Activated CD4-positive, alpha-beta T cell treated with anti-CD3 and anti-CD28 coated beads, Interleukin-10, Interleukin-2, amounts not matched to agents 100 ng/mL and 50 ng/mL, durations not matched to agents 16 hours and 8 hours (primary cell): ENCODE data around the gene CFAP43.

ENCODE experiments used
- DNase-seq: peaks from one replicate; pipeline ENCODE4 v3.0.0-alpha.2; 2020

The CFAP43 gene, protein sequence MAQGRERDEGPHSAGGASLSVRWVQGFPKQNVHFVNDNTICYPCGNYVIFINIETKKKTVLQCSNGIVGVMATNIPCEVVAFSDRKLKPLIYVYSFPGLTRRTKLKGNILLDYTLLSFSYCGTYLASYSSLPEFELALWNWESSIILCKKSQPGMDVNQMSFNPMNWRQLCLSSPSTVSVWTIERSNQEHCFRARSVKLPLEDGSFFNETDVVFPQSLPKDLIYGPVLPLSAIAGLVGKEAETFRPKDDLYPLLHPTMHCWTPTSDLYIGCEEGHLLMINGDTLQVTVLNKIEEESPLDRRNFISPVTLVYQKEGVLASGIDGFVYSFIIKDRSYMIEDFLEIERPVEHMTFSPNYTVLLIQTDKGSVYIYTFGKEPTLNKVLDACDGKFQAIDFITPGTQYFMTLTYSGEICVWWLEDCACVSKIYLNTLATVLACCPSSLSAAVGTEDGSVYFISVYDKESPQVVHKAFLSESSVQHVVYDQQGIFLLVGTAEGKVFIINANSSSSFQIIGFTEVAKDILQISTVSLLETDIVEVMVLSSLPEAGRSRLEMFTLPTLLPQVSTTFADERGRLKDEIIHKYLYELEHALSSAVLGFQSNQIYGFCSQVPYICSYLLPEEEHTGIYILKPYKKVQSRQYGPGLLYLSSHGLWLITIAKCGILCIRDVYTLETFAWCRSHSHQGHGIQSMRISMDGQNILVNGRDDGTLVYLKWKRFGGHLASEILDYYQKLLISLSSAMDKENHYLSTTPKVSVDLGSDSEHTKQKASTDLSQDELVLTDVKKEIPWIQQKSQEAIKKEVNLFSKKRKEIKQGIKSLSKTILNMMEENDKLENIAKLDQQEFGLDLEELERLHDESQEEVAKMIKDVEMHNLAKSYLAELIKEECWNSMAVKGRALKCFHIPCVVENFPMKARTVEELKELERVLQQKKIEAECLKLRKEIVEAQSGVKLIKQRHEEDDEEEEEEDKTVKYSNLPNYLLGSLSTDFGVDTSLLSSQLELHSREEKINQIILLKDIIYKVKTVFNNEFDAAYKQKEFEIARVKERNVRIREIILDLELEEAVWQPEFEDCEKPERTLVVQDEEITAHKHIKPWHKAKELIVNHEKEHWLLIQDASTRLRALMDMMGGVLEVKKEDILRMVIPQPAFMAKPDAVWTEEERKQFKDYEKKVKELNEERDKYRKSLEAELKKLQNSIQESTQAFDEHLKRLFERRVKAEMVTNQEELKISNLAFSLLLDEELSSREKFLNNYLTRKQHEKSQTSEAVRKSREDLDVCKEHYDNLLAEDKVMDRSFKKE (N-terminal part only)

DNA sequence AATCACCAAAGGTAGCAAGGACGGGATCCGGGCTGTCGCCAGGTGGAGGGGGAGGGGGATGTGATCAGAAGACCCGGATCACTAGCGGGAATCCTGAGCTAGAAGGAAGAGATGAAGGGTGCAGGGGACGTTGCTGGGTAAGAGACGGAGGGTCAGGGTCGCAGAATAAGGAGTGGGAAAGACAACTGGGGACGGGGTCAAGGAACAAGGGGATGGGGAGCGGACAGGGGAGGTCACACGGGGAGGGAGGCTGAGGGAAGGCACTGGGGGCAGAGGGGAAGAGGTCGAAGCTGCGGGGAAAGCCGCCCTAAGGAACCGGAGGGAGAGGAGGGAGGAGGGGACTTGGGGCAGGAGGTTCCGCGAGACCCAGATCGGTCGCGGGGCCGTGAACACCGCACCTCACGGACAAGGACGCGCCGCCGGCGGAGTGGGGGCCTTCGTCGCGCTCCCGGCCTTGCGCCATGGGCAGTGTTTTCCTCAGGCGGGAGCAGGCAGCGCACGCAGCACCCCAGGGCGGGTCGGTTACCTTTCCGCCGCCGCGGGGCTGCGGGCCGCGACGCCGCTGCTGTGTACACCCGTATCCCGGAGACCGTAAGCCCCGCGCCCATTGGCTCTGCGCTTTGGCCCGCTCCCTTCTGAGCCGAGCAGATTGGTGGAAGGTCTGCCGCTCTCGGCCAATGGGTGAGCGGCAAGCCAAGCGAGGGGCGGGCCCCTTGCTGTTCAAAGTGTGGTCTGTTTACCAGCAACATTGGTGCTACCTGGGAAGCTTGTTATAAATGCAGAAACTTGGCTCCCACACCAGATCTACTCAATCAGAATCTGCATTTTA is at the start of gene CFAP43:
CFAP43 (minus strand) TSS at position 581 of the 829 bp plus-strand sequence; CDS start at position 463, 118 bp downstream.
- DNase-seq: peak; percentile 99

DNA sequence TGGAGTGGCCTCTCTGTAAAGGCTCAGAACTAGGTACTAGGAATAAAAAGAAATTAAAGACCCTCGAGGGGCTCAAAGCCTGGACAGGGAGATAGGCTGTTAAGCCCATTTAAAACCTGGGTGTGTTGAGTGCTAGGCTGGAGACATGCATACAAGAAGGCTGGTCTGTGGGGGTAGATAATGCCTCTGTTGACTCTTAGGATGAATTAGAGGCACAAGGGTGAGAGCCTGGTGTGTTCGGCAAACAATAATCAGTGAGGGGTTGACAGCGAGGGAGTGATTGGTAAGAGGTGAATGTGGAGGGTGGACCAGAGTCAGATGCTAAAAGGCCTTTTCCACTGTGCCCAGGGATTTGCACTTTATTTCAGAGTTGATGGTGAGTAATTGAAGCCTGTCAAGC is 49.5 kb upstream of the CFAP43 start:
- no peak for DNase-seq

DNA sequence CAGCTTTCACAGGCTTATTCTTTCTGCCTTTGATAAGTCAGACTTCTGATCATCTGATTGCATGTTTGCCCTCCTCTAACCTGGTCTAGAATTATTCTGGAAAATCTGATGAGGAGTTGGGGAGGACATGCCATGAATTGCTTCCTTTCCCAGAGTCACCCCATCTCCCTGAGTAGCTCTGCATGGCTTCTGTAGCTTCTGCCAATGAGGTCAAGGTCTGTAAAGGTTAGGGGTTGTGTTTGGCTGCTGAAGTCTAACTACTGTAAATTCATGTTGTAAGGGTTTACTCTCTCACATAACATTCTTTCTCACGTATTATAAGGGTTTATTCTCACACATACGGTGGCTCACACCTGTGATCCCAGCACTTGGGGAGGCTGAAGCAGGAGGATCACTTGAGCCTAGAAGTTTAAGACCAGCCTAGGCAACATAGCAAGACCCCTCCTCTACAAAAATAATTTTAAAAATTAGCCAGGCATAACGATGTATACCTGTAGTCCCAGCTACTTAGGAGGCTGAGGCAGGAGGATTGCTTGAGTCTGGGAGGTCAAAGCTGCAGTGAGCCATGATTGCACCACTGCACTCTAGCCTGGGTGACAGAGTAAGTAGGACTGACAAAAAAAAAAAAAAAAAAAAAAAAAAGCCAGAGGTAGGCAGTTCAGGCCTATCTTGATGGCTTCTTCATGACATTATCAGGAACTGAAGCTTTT is 47.5 kb upstream of the CFAP43 start:
- DNase-seq: no peak

DNA sequence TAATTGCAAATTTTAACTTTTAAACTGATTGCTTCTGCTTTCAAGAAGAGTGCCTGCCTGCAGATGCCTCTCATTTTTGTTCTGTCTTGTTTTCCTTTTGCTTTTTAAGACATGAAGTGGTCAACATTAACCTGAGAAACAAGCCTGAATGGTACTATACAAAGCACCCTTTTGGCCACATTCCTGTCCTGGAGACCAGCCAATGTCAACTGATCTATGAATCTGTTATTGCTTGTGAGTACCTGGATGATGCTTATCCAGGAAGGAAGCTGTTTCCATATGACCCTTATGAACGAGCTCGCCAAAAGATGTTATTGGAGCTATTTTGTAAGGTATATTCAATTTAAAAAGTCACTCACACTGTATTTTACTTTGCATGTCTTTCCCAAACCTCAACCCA is 45.6 kb upstream of the CFAP43 start:
- DNase-seq: no peak

DNA sequence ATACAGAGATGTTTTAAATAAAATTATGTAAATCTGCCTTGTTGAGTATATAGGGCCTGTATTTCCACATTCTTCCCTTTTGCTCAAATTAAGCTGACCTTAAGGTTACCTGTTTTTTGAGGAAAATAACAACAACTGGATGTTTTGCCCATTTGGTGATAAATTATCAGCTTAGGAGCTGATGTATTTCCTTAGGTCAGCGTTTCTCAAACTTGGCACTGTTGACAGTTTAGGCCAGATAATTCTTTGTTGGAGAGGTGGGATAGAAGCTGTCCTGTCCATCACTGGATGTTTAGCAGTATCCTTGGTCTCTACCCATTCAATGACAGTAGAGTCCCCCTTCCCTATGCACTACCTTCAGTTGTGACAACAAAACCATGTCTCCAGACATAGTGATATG is 44.0 kb upstream of the CFAP43 start:
- no peak for DNase-seq

DNA sequence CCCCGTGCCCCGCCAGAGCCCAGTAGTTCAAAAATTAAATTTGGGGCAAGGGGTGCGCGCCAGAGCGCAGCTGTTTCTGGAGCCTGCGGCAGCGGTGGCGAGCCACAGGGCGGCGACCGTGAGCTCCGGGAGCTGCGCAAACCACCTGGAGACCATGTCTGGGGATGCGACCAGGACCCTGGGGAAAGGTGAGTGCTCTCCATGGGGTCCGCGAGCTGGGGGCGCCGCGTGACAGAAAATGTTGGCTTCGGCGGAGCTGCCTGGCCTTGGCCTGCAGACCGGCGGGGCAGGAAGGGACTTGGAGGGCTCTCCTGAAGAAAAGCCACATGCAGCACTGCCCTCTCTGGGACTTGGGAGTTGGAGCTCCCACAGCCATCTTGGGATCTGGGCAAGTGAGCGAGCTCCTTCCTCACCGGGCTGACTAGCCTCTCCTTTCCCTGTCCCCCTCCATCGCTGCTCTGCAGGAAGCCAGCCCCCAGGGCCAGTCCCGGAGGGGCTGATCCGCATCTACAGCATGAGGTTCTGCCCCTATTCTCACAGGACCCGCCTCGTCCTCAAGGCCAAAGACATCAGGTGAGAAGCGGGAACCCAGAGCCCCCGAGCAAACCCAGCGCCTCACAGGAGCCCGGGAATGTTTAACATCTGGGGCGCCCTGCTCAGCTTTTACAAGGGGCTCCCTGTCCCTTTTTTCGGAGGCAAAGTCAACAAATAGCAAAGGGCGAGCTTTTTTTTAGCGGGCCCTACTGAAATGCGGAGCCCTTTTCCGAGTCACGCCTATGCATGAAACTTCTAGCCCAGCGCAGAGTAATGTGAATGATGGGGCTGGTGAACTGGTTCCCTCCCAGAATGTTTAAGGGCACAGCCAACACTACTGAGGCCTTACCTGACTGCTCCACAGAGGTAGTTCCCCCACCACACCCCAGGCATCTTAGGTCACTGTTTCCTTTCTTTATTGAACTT is 42.9 kb upstream of the CFAP43 start:
- peak; percentile 57 for DNase-seq

DNA sequence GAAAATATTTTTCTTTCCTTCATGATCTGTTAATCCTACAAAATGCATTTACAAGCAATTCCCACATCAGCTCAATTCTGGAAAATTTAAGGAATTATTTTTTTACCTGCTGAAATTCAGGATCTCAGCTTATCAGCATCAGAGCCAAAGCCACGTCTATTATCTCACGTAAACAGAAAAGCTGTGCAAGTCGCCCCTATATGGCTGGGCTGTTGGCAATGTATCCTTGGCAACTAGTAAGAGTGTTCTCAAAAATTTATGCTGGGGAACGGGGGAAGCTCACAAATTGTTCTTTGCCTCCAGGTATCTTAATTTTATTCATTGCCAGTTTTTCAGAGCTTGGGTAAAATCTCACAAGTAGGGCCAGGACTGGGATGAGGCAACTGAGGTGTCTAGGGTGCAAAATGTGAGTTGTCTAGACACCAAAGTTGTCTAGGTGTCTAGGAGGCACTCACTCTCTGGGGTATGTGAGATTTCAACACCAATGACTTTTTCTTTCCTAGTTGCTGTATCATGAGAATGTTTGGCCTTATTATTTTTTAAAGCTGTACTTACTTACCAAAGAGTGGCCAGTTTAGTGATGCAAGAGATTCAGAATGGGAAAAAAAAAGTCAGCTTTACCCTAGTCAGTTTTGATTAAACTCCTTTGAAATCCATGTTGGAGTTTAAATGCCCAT is 41.9 kb upstream of the CFAP43 start:
- no peak for DNase-seq

DNA sequence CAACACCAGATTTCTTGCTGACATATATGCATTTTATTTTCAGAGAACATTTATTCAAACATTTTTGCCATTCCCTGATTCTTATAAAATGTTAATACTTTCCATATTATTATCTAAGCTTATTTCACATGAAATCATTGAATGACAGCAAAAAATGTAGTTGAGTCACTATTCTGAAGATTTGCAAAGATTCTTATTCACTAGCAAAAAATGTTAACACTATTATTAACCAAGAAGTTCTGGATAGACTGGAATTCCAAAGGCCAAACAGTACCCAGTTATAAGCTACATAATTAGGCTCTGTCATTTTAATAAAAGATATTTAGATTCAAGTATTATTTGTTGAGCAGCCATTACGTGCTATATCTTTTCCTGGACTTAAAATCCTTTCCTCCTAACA is 41.1 kb upstream of the CFAP43 start:
- DNase-seq: no peak

DNA sequence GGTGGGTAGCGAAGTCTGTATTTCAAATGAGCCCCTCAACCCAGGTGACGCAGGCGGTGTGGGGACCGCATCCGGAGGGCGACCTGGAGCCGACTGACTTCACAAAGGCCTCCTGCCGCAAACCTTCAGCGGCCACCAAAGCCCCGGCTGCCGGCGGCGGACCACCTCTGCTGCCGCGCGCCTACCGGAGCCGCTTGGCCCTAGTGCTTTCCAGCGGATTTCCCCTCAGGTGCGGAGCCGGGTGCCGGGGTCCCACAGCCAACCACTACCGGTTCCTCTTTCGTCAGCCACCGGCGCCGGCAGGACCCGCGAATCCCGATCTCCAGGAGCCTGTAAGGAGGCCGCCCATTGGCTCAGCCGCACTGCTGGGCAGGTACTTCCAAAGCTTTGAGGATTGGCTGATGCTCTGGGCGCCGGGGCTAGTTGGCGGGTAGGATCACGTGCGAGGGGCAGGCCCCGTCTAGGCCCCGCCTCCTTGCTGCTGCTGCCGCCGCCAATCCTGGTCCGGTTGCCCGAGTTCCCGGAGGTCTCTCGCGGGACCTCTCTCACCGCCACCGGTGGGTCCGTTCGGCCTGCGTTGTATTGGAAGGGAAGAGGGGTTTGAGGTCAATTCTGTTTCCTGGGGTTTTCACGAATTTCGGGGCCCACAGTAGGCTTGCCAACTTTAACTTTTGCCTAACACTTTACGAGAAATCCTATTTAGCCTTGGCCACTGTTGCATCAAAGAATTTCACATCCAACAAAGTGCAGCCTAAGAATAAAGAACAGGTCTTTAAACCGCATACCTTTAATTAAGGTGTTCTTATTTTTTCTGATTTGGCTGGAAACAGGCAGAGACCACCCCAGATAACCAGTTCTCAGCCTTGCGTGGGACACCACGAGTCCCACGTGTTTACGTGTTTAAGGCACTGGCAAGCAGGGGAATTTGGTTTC is 36.8 kb upstream of the CFAP43 start, which contains the start of gene GSTO2:
GSTO2 (plus strand) TSS at position 472 of the 933 bp plus-strand sequence. CDS start 5,732 bp downstream, outside the sequence.
- DNase-seq: peak; percentile 100

DNA sequence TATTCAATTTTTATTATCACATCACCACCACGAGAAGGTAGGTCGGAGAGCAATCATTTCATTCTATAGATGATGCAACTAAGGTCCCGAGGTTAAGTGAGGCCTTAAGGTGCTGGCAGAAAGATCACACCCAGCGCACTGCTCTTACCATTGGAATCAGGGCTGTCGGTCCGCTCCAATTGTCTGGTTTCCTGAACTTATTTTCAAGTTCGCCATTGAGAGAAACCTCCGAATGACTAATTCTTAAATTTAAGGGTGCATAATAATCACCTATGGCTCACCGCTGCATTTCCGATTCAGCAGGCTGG is 36.2 kb upstream of the CFAP43 start:
- no peak for DNase-seq

DNA sequence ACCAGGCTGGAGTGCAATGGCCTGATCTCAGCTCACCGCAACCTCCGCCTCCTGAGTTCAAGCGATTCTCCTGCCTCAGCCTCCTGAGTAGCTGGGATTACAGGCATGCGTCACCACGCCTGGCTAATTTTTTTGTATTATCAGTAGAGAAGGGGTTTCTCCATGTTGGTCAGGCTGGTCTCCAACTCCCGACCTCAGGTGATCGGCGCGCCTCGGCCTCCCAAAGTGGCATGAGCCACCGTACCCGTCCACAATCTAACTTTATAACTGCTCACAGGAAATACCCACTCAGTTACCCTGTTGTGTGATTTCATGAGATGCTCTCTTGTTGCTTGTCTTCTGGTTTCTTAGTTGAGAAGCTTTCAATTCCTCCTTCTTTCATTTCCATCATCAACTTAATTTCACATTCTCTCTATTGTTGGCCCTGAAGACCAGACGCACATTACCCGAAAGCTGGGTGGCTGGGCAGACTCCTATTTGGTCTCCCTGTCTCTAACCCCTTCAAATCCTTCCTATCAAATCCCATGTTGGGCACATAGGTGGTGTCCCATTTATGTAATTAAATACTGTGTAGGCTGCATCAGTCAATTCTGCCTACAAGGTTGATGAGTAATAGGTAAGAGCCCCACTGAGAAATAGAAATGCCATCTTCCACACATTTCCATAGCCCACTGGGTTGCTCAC is 35.7 kb upstream of the CFAP43 start:
- DNase-seq: no peak

DNA sequence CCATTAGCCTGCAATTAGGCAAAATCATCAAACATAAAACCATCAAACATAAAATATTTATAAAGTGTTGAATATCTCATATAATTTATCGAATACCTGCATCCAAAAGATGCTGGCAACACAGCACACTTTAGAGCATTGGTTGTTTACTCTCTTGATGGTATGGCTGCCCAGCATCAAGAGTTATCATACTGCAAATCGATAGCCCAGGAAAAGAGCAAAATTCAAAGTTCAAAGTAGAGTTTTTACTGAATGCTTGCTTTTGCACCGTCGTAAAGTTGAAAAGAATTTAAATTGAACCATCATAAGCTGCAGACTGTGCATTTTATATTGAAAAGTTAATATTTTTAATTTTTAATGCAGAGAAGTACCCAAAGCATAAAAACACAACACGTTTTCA is 32.6 kb upstream of the CFAP43 start:
- DNase-seq: no peak

DNA sequence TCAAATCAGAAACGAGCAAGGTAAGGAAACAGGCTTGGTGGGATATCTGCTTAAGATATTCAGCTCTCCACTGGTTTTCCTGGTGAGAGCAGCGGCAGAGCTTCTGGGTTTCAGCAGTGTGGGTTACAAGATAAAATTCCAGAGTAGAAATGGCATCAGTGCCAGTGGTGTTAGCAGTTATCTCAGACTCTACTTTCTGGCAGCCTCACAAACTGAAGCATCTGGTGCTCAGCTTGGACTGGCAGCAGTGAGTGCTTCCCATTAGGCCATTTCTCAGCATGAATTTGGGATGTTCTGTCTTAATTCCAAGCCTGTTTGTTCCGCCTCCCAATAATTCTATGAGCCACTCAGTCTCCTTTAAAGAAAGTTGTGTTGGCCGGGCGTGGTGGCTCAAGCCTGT is 29.9 kb upstream of the CFAP43 start:
- no peak for DNase-seq

DNA sequence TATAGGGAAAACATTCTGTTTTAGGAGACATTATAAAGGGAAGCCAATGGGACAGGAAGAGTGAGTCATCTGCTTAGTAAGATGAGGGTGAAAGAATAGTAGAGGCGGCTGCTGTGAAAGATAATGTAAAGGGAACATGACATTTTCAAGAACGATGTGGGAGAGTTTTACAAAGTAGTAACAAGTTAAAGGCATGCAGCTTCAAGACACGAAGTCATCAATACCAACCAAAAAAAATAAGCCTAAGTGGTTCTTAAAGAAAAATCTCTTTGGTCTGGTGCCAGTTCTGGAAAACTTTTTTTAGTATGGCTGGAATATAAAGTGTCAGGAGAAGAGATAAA is 28.6 kb upstream of the CFAP43 start:
- peak; percentile 49 for DNase-seq

DNA sequence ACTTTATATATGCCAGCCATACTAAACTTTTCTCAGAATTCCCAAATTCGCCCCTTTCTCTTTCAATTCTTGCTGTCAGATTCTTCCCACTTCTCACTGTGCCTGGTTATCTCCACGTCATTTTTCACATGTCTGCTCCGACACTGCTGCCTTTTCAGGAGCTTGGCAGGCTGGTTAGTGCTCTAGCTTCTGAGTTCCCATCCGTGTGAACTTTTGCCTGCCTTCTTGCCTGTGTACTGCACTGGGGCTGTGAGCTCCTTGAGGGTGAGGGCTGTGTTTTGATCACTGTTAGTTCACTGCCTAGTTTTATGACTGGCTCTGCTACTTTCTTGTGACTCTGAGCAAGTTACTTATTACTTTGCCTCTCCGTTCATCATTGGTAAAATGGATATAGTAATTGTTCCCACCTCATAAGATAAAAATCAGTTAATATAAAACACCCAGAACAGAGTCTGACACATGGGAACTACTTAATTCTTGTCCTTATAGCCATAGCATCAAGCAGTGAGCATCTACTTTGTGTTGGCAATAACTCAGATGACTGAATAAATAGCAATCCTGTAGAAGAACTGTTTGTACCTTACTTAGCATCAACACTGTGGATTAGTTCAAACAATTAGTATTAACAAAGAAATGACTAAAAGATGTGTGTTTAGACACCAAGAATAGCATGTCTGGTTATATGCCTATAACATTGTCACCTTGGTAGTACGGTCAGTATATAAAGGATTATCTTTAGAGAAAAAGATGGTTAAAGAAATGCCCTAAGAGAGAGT is 28.0 kb upstream of the CFAP43 start:
- DNase-seq: no peak

DNA sequence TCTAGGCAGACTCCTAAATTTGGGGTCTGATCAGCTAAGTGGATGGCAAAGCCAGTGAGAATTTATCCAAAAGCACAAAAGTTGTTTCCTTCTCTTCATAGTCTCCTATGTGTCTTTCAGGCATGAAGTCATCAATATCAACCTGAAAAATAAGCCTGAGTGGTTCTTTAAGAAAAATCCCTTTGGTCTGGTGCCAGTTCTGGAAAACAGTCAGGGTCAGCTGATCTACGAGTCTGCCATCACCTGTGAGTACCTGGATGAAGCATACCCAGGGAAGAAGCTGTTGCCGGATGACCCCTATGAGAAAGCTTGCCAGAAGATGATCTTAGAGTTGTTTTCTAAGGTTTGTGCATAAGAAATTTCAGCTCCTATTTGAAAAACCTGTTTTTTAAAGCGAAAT is 27.3 kb upstream of the CFAP43 start:
- DNase-seq: no peak

DNA sequence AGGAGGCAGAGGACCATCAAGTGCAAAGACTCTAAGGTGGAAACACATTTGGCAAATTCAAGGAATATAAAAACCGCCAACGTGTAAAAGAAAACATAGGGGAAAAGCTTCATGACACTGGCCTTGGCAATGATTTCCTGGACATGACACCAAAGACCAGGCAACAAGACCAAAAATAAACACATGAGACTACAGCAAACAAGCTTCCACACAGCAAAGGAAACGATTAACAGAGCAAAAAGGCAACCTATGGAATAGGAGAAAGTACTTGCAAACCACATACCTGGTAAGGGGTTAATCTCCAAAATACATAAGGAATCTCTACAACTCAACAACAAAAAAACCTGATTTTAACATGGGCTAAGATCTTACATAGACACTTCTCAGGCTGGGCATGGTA is 26.0 kb upstream of the CFAP43 start:
- DNase-seq: no peak
